Neural progenitor cell (in vitro differentiated cells): ENCODE data around the gene FAM163A. TPM values are rescaled to one million over a fixed set of nuclear protein-coding genes. Genes with fewer than 3 reads are reported as not detected.

ENCODE experiments used
- DNase-seq: peaks from one replicate; pipeline ENCODE4 v3.0.0-alpha.2; 2016; ENCODE audit warnings: low spot score
- H2AFZ ChIP-seq: fragments of 200-600 bp; sonication (generic); replicated peaks from 2 replicates; pipeline ENCODE4 v1.6.1; 2016; ENCODE audit warnings: antibody characterized with exemption
- H3F3A ChIP-seq: fragments of 200-600 bp; sonication (generic); 2 replicates; pipeline ENCODE4 v1.6.1; 2016; ENCODE audit warnings: antibody characterized with exemption, low read depth
- H3K27ac ChIP-seq: fragments of 200-600 bp; sonication (generic); 2 replicates; pipeline ENCODE4 v1.5.1; 2016; ENCODE audit warnings: mild to moderate bottlenecking
- H3K27me3 ChIP-seq: fragments of 200-600 bp; sonication (generic); 2 replicates; pipeline ENCODE4 v1.6.1; 2016; ENCODE audit warnings: mild to moderate bottlenecking, moderate library complexity
- H3K36me3 ChIP-seq: fragments of 200-600 bp; sonication (generic); 2 replicates; pipeline ENCODE4 v1.5.1; 2016
- H3K4me1 ChIP-seq: fragments of 200-600 bp; sonication (generic); 2 replicates; pipeline ENCODE4 v1.6.1; 2016; ENCODE audit warnings: mixed run types
- H3K4me2 ChIP-seq: fragments of 200-600 bp; sonication (generic); 2 replicates; pipeline ENCODE4 v1.6.1; 2016
- H3K4me3 ChIP-seq: fragments of 200-600 bp; sonication (generic); 2 replicates; pipeline ENCODE4 v1.5.1; 2016
- H3K79me2 ChIP-seq: fragments of 200-600 bp; sonication (generic); 2 replicates; pipeline ENCODE4 v1.6.1; 2016; ENCODE audit warnings: low read depth
- H3K9ac ChIP-seq: fragments of 200-600 bp; sonication (generic); 2 replicates; pipeline ENCODE4 v1.6.1; 2016
- H3K9me3 ChIP-seq: fragments of 200-600 bp; sonication (generic); 2 replicates; pipeline ENCODE4 v1.5.1; 2016; ENCODE audit warnings: low read depth
- H4K20me1 ChIP-seq: fragments of 200-600 bp; sonication (generic); 2 replicates; pipeline ENCODE4 v1.6.1; 2016; ENCODE audit warnings: low read depth
- H3K27ac Mint-ChIP-seq: 3 replicates; pipeline ENCODE4 v1.8.0; 2021; ENCODE audit warnings: mixed read lengths
- H3K27me3 Mint-ChIP-seq: 2 replicates; pipeline ENCODE4 v1.8.0; 2022; ENCODE audit warnings: low read depth, mild to moderate bottlenecking, inconsistent platforms, moderate library complexity, mixed read lengths; ENCODE audit not compliant: insufficient read depth
- H3K36me3 Mint-ChIP-seq: 3 replicates; pipeline ENCODE4 v1.8.0; 2021; ENCODE audit warnings: mixed read lengths
- H3K4me1 Mint-ChIP-seq: 3 replicates; pipeline ENCODE4 v1.8.0; 2021; ENCODE audit warnings: mixed read lengths
- H3K4me3 Mint-ChIP-seq: 3 replicates; pipeline ENCODE4 v1.8.0; 2021; ENCODE audit warnings: mild to moderate bottlenecking, moderate library complexity, mixed read lengths
- H3K9me3 Mint-ChIP-seq: 3 replicates; pipeline ENCODE4 v1.8.0; 2020; ENCODE audit warnings: mixed read lengths
- CTCF ChIP-seq: fragments of 200-600 bp; sonication (generic); IDR thresholded peaks from 2 replicates; pipeline ENCODE4 v1.5.1; 2017; ENCODE audit warnings: antibody characterized with exemption, mild to moderate bottlenecking
- EZH2 ChIP-seq: fragments of 200-600 bp; sonication (generic); IDR thresholded peaks from 2 replicates; pipeline ENCODE4 v1.6.1; 2017; ENCODE audit warnings: antibody characterized with exemption, mild to moderate bottlenecking, moderate library complexity
- EZH2phosphoT487 ChIP-seq: fragments of 200-600 bp; sonication (generic); IDR thresholded peaks from 2 replicates; pipeline ENCODE4 v1.6.1; 2017; ENCODE audit warnings: antibody characterized with exemption
- total RNA-seq: library from RNA; depleted of rRNA; stranded (reverse); fragments of >200 nt; gene quantifications from 2 replicates; pipeline ENCODE4 v1.2.3, GENCODE V29; 2015; ENCODE audit warnings: low replicate concordance

The FAM163A gene
- total RNA-seq, 1 donor from 2014 or later, result 0.11 TPM

- peak; percentile 3 for DNase-seq
- Histone ChIP-seq H3F3A (peaks cover 3% of the 10 kb centered on the region), H3K27me3 (peaks cover 90% of the 10 kb centered on the region), H3K9ac (no peak overlapping the region), H3K79me2 (no peaks in the 10 kb centered on the region), H3K4me3 (peak overlapping the region; percentile 56), H4K20me1 (no peaks in the 10 kb centered on the region), H3K4me2 (peak overlapping the region; percentile 94), H3K9me3 (no peaks in the 10 kb centered on the region), H3K27ac (no peak overlapping the region), H3K36me3 (no peaks in the 10 kb centered on the region), H3K4me1 (no peaks in the 10 kb centered on the region), H2AFZ (peak overlapping the region; percentile 92)
- no peak overlapping the region for H3K27ac Mint-ChIP-seq
- peaks cover 57% of the 10 kb centered on the region for H3K27me3 Mint-ChIP-seq
- TF ChIP-seq EZH2 (peak; percentile 42), CTCF (no peak)
- H3K4me3 Mint-ChIP-seq, result peak overlapping the region; percentile 70
- H3K9me3 Mint-ChIP-seq, result peaks cover 7% of the 10 kb centered on the region
- peaks cover 13% of the 10 kb centered on the region for H3K4me1 Mint-ChIP-seq
- no peaks in the 10 kb centered on the region for H3K36me3 Mint-ChIP-seq
These were observed 1.5 kb downstream of the FAM163A start for GRCh38 chr1:179744401-179745130.

DNA sequence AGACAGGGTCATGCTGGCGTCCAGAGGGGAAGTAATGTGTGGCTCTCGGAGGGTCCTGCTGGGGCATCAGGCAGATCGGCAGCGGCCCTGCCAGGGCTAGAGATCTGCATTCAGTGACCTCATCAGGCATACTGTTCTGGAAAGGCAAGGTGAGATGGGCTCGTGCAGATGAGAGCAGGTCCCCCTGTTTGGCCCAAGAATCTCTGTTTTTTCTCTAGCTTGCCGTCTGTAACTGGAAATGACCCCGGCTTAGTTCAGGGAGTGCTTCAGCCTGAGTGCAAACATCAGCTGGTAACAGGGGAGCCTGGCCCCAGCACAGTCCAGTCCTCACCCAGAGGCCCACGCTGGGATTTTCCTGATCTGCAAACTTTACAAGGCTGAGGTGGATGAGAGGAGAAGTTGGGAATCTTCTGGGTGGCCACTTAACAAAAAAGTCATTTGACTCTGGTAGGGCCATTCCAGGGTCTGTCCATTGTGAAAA lies 2.1 kb downstream of the FAM163A start:
- Histone ChIP-seq H3K36me3 (no peaks in the 10 kb centered on the region), H3K27me3 (peaks cover 89% of the 10 kb centered on the region), H3K9me3 (no peaks in the 10 kb centered on the region), H3F3A (peaks cover 3% of the 10 kb centered on the region), H3K79me2 (no peaks in the 10 kb centered on the region), H3K27ac (no peak overlapping the region), H3K4me3 (no peak overlapping the region), H3K9ac (no peak overlapping the region), H3K4me2 (no peak overlapping the region), H4K20me1 (no peaks in the 10 kb centered on the region), H3K4me1 (no peaks in the 10 kb centered on the region), H2AFZ (no peak overlapping the region)
- Mint-ChIP-seq H3K36me3 (no peaks in the 10 kb centered on the region), H3K4me1 (peaks cover 13% of the 10 kb centered on the region), H3K9me3 (peaks cover 7% of the 10 kb centered on the region), H3K27me3 (peaks cover 55% of the 10 kb centered on the region), H3K27ac (no peak overlapping the region), H3K4me3 (peak overlapping the region; percentile 70)
- no peak for TF ChIP-seq CTCF
- TF ChIP-seq EZH2, result no peak
- TF ChIP-seq EZH2phosphoT487, result no peak
- peak; percentile 7 for DNase-seq

GRCh38 chr1:179745743-179746142 lies 2.7 kb downstream of the FAM163A start:
- H3K4me1 Mint-ChIP-seq, result peaks cover 13% of the 10 kb centered on the region
- no peak overlapping the region for H2AFZ ChIP-seq
- no peak overlapping the region for H3K9ac ChIP-seq
- H3F3A ChIP-seq, result peaks cover 3% of the 10 kb centered on the region
- no peaks in the 10 kb centered on the region for H3K36me3 Mint-ChIP-seq
- H3K4me3 Mint-ChIP-seq, result no peak overlapping the region
- H4K20me1 ChIP-seq, result no peaks in the 10 kb centered on the region
- DNase-seq, result no peak
- H3K9me3 ChIP-seq, result no peaks in the 10 kb centered on the region
- H3K27me3 Mint-ChIP-seq, result peaks cover 49% of the 10 kb centered on the region
- no peak overlapping the region for H3K27ac Mint-ChIP-seq
- H3K27me3 ChIP-seq, result peaks cover 85% of the 10 kb centered on the region
- no peak overlapping the region for H3K27ac ChIP-seq
- H3K4me3 ChIP-seq, result no peak overlapping the region
- H3K4me2 ChIP-seq, result no peak overlapping the region
- no peaks in the 10 kb centered on the region for H3K4me1 ChIP-seq
- no peaks in the 10 kb centered on the region for H3K79me2 ChIP-seq
- peaks cover 4% of the 10 kb centered on the region for H3K9me3 Mint-ChIP-seq
- H3K36me3 ChIP-seq, result no peaks in the 10 kb centered on the region
- TF ChIP-seq CTCF (no peak), EZH2phosphoT487 (no peak)
